Ovary (tissue), 3 donors: ENCODE measurements around the gene SLA2.

Source experiments
- EP300 ChIP-seq: sonication (generic); formaldehyde crosslinking; IDR thresholded peaks from one replicate; pipeline ENCODE4 v1.6.1; 2017; ENCODE audit warnings: antibody characterized with exemption
- POLR2A ChIP-seq: fragments of 450-650 bp; IDR thresholded peaks from one replicate; pipeline ENCODE4 v1.6.1; 2017; ENCODE audit warnings: antibody characterized with exemption, mild to moderate bottlenecking, moderate library complexity
- TF ChIP-seq, protein P1 (sequence below), 3 donors: fragments of 450-650 bp in 2 of 3; fragments of 200-600 bp in 1 of 3; IDR thresholded peaks; one replicate each; pipeline versions ENCODE4 v1.5.1 to v1.8.0; 2016 to 2022; ENCODE audit warnings: antibody characterized with exemption in 3 of 3, mild to moderate bottlenecking in 1 of 3
- donor health status: DM: no; HTN: no; CAD: no.

DNA sequence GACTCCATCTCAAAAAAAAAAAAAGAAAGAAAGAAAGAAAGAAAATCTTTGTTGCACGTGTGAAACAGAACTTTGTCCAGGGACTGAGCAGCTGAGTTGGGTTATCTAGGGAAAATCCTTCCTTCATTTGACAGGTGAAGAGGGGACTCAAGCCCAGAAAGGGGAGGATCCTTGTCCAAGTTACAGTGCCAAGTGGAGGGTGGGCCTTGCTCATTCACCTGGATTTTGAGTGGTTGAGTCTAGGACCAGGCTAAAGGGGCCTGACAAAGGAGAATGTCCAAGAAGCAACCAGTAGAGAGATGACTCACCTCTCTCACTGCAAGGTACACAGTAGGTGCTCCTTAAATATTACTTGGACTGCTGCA, 69.9 kb downstream of the SLA2 start:
- TF ChIP-seq, protein P1, sequence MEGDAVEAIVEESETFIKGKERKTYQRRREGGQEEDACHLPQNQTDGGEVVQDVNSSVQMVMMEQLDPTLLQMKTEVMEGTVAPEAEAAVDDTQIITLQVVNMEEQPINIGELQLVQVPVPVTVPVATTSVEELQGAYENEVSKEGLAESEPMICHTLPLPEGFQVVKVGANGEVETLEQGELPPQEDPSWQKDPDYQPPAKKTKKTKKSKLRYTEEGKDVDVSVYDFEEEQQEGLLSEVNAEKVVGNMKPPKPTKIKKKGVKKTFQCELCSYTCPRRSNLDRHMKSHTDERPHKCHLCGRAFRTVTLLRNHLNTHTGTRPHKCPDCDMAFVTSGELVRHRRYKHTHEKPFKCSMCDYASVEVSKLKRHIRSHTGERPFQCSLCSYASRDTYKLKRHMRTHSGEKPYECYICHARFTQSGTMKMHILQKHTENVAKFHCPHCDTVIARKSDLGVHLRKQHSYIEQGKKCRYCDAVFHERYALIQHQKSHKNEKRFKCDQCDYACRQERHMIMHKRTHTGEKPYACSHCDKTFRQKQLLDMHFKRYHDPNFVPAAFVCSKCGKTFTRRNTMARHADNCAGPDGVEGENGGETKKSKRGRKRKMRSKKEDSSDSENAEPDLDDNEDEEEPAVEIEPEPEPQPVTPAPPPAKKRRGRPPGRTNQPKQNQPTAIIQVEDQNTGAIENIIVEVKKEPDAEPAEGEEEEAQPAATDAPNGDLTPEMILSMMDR (IDR thresholded peaks at IDR 0.05) = no peak
- TF ChIP-seq POLR2A = no peak
- TF ChIP-seq EP300 = no peak
